LHCN-M2 (cell line): Measurements from ENCODE around the gene NUP35. TPM values are rescaled to one million over a fixed set of nuclear protein-coding genes. Genes with fewer than 3 reads are reported as not detected.
"Not testable (repeated sequence)": the region's sequence is repeated elsewhere in the genome, so short reads cannot be mapped to it uniquely, and the experiment has no call there.

Source experiments
- DNase-seq: peaks from one replicate; pipeline ENCODE4 v3.0.0-alpha.2; 2012; ENCODE audit warnings: low read depth
- total RNA-seq: library from RNA; depleted of rRNA; stranded (reverse); fragments of >200 nt; gene quantifications from 2 replicates; pipeline ENCODE4 v1.2.3, GENCODE V29; 2014

The NUP35 gene
- total RNA-seq, 1 experiment from 2014 or later: 23.8 TPM

- DNase-seq: no peak
These were observed 9.8 kb downstream of the NUP35 start for GRCh38 chr2:183134016-183134415.

DNA sequence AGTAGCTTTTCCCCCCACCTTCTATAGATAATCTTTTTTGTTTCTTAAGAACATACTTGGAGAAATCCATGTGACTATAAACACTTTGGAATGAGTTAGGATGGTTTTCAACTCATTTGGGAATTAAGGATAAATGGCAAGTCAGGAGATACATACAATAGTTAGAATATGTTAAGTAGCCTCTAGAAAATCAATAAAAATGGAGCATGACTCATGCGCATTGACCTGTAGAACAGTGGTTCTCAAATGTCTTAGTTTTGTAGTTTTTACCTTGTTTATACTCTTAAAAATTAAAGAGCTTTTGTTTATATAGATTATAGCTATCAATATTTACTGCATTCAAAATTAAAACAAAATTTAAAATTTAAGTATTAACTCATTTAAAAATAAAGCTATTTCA, 24.7 kb downstream of the NUP35 start:
- no peak for DNase-seq

DNA sequence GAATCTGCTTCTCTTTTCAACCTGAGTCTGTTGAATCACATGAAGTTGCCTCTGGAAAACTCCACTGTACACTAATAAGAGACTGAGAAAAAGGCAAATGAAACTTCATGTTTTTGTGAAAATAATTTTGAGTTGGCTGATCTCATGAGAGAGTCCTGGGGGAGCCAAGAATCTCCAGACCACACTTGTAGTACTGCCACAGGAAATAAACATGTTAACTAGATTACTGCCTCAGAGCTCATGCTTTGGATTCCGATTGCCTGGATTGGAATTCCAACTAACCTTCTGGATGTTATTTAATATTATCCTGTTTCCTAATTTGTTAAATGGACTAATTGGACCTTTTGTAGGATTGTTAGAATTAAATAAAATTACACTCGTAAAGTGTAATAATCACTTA, 25.2 kb downstream of the NUP35 start:
- DNase-seq: peak; percentile 14

DNA sequence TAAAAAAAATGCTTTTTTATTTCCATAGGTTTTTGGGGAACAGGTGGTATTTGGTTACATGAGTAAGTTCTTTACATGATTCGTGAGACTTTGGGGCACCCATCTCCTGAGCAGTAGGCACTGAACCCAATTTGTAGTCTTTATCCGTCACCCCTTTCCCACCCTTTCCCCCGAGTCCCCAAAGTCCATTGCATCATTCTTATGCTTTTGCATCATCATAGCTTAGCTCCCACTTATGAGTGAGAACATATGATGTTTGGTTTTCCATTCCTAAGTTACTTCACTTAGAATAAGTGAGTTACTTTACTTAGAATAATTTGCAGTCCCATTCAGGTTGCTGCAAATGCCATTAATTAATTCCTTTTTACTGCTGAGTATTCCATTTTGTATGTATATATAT, 28.0 kb downstream of the NUP35 start:
- DNase-seq: not testable (repeated sequence)

DNA sequence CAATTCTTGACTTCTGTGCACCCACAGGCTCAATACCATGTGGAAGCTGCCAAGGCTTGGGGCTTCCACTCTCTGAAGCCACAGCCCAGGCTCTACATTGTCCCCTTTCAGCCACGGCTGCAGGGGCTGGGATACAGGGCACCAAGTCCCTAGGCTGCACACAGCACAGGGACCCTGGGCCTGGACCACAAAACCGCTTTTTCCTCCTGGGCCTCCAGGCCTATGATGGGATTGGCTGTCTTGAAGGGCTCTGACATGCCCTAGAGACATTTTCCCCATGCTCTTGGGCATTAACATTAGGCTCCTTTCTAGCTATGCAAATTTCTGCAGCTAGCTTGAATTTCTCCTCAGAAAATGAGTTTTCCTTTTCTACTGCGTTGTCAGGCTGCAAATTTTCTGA, 29.7 kb downstream of the NUP35 start:
- DNase-seq: no peak

GRCh38 chr2:183154772-183155171, 30.5 kb downstream of the NUP35 start:
- DNase-seq: not testable (repeated sequence)

- no peak for DNase-seq
These were observed 32.9 kb downstream of the NUP35 start for GRCh38 chr2:183157131-183157530.

GRCh38 chr2:183162362-183162761, 38.1 kb downstream of the NUP35 start:
- peak; percentile 45 for DNase-seq

GRCh38 chr2:183163821-183164649, 39.8 kb downstream of the NUP35 start:
- no peak for DNase-seq

DNA sequence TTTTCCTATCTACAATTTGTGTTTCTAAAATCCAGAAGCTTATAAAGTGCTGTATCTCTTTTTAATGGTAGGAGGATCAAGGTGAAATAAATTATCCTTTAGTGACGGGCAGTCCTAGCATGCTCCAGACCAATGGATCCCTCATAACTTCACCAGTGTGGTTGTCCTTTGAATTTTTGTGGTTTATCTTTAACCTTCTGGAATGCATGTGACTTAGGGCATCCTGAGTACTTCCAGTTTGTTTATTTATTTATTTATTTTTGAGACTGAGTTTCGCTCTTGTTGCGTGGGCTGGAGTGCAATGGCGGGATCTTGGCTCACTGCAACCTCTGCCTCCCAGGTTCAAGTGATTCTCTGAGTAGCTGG, 40.4 kb downstream of the NUP35 start:
- peak; percentile 63 for DNase-seq

DNA sequence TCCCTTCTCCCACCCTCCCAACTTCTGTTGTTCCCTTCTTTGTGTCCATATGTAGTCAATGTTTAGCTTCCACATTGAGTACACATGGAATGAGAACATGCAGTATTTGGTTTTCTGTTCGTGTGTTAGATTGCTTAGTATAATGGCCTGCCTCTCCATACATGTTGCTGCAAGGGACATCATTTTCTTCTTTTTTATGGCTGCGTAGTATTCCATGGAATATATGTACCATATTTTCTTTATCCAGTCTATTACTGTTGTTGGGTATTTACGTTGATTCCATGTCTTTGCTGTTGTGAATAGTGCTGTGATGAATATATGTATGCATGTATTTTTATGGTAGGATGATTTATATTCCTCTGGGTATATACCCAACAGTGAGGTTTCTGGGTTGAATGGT, 42.0 kb downstream of the NUP35 start:
- no peak for DNase-seq

GRCh38 chr2:183166976-183167375, 42.7 kb downstream of the NUP35 start:
- DNase-seq: not testable (repeated sequence)

GRCh38 chr2:183172220-183172887, 48.1 kb downstream of the NUP35 start:
- no peak for DNase-seq

- DNase-seq: no peak
These were observed 54.9 kb downstream of the NUP35 start for GRCh38 chr2:183179156-183179555.

GRCh38 chr2:183185534-183185933, 61.3 kb downstream of the NUP35 start:
- DNase-seq: no peak

- no peak for DNase-seq
These were observed 62.1 kb downstream of the NUP35 start for GRCh38 chr2:183186296-183186695.

DNA sequence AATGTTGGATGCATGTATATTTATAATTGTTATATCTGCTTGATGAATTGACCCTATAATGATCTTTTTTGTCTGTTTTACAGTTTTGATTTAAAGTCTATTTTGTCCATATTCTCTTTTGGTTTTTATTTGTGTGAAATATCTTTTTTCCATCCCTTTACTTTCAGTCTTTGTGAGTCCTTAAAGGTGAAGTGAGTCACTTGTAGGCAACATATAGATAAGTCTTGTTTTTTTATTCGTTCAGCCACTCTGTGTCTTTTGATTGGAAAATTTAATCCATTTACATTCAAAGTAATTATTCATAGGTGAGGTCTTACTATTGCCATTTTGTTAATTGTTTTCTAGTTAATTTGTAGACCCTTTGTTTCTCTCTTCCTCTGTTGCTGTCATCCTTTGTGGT, 62.5 kb downstream of the NUP35 start:
- DNase-seq: no peak

DNA sequence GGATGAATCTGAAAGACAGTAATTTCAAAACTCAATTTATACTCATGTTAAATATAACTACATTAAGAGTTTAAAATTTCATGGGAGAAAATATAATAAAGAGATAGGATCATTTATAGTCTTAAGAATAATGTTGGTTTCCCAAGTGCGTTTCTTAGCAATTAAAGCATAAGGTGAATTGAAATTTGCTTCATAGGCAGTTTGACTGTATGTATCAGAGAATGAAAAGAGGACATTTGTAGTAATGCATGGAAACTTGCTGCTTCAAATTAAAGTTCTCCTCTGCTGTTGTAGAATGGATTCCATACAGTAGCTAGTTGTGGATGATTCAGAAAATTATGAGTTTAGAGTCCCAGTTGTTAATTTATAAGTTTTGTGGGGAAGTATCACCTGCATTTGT, 68.1 kb downstream of the NUP35 start:
- DNase-seq: no peak

- DNase-seq: no peak
These were observed 69.7 kb downstream of the NUP35 start for GRCh38 chr2:183193904-183194303.

- no peak for DNase-seq
These were observed 71.2 kb downstream of the NUP35 start for GRCh38 chr2:183195397-183195796.

- no peak for DNase-seq
These were observed 71.8 kb downstream of the NUP35 start for GRCh38 chr2:183195998-183196409.

GRCh38 chr2:183204397-183204796, 80.2 kb downstream of the NUP35 start:
- DNase-seq: no peak

- peak; percentile 71 for DNase-seq
These were observed 82.9 kb downstream of the NUP35 start for GRCh38 chr2:183207110-183207509.
